Effector CD4-positive, alpha-beta T cell (primary cell): ENCODE data around the gene PRUNE2.

Experiments used
- DNase-seq: peaks from one replicate; pipeline ENCODE4 v3.0.0-alpha.2; 2020

Gene PRUNE2

GRCh38 chr9:76619640-76620039, 286.3 kb downstream of the PRUNE2 start:
- no peak for DNase-seq

- DNase-seq, result no peak
Observed at GRCh38 chr9:76619197-76619596, 286.7 kb downstream of the PRUNE2 start.

- DNase-seq, result no peak
Observed at GRCh38 chr9:76618762-76619161, 287.2 kb downstream of the PRUNE2 start.

- DNase-seq, result no peak
Observed at GRCh38 chr9:76617497-76618175, 288.3 kb downstream of the PRUNE2 start.

- no peak for DNase-seq
Observed at GRCh38 chr9:76616780-76617179, 289.1 kb downstream of the PRUNE2 start.

- DNase-seq, result no peak
Observed at GRCh38 chr9:76615177-76615603, 290.7 kb downstream of the PRUNE2 start.

- no peak for DNase-seq
Observed at GRCh38 chr9:76613974-76614373, 291.9 kb downstream of the PRUNE2 start.

- no peak for DNase-seq
Observed at GRCh38 chr9:76613150-76613781, 292.6 kb downstream of the PRUNE2 start.

GRCh38 chr9:76610011-76610352, 295.9 kb downstream of the PRUNE2 start:
- no peak for DNase-seq

GRCh38 chr9:76609285-76610010, 296.5 kb downstream of the PRUNE2 start:
- DNase-seq, result no peak

- no peak for DNase-seq
Observed at GRCh38 chr9:76608575-76609273, 297.2 kb downstream of the PRUNE2 start.

GRCh38 chr9:76607730-76608436, 298.0 kb downstream of the PRUNE2 start:
- DNase-seq, result no peak

- DNase-seq, result no peak
Observed at GRCh38 chr9:76605321-76605900, 300.5 kb downstream of the PRUNE2 start.

- no peak for DNase-seq
Observed at GRCh38 chr9:76603931-76604570, 301.9 kb downstream of the PRUNE2 start.

- DNase-seq, result no peak
Observed at GRCh38 chr9:76603448-76603895, 302.4 kb downstream of the PRUNE2 start.

- no peak for DNase-seq
Observed at GRCh38 chr9:76602199-76602598, 303.7 kb downstream of the PRUNE2 start.

GRCh38 chr9:76600007-76600615, 305.8 kb downstream of the PRUNE2 start:
- no peak for DNase-seq

- no peak for DNase-seq
Observed at GRCh38 chr9:76598981-76599380, 306.9 kb downstream of the PRUNE2 start.

- no peak for DNase-seq
Observed at GRCh38 chr9:76595645-76596044, 310.3 kb downstream of the PRUNE2 start.

GRCh38 chr9:76594764-76595424, 311.0 kb downstream of the PRUNE2 start:
- DNase-seq, result no peak
